CD4-positive, alpha-beta T cell treated with Interleukin-10 for 1 hour (primary cell): ENCODE data around the gene MLIP.
"Not testable (repeated sequence)": the region's sequence is repeated elsewhere in the genome, so short reads cannot be mapped to it uniquely, and the experiment has no call there.

Experiments
- DNase-seq: peaks from one replicate; pipeline ENCODE4 v3.0.0-alpha.2; 2020

MLIP gene

GRCh38 chr6:54238396-54238795, 127.2 kb downstream of the MLIP start:
- no peak for DNase-seq

GRCh38 chr6:54243699-54244098, 132.5 kb downstream of the MLIP start:
- DNase-seq = no peak

- DNase-seq = no peak
Measured at GRCh38 chr6:54244430-54244829, 133.2 kb downstream of the MLIP start.

DNA sequence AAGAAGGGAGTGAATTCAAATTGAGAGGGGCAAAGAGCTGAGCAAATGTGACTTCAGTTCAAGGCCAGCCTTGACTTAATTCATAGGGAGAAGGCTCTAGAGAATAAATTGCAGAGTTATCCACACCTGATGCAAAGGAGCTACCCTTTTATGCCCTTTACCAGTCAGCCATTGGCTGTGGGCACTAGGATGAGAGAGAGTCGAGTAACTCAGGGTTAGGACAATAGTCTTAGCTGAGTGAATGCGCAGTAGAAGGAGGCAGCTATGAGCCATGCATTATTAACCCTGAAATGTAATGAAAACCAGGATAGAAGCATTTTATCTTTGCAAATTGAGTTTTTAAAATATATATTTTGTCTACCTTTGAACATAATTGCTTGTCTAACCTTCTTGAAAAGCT, 134.0 kb downstream of the MLIP start:
- no peak for DNase-seq

DNA sequence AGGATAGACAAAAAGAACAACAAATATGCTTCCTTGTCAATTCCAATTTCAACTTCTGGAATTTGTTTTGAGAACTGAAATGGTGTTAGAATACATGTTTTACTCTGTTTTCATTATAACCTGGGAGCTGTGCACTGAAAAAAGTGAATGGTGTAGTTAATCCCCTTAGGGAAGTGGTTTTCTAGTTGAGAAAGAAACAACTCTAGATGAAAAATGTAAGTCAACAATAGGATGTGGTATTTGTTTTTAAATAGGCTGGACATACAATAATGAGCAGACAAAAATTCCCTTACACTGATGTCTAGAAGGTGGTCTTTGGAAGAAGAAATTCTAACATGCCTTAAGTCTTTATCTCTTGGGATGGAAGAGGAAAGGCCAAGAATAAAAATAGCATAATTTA, 137.1 kb downstream of the MLIP start:
- DNase-seq = no peak

DNA sequence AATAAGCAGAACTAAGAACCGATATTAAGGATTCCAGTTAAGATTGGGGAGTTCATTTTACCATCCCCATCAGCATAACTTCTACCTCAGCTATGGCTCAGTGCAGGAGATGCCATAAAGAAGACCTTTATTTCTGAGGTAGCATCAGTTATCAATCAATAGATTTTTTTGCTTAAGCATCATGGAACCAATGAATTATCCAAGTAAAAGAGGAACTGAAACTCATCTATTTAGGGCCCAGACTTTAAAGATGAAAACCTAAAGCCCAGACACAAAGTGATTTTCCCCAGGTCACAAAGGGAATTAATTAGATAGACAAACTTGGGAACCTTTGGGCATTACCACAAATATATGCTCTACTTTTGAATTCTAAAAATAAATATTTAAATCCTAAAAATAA, 137.8 kb downstream of the MLIP start:
- DNase-seq = no peak

DNA sequence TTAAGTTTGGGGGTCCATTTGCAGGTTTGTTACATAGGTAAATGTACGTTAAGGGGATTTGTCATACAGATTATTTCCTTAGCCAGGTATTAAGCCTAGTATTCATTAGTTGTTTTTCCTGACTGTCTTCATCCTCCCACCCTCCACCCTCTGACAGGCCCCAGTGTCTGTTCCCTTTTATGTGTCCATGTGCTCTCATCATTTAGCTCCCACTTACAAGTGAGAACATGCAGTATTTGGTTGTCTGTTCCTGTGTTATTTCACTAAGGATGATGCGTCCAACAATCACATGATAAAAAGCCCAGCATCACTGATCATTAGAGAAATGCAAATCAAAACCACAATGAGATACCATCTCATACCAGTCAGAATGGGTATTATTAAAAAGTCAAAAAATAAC, 138.6 kb downstream of the MLIP start:
- DNase-seq = not testable (repeated sequence)

- no peak for DNase-seq
Measured at GRCh38 chr6:54252496-54252895, 141.3 kb downstream of the MLIP start.

- DNase-seq = no peak
Measured at GRCh38 chr6:54252916-54253315, 141.7 kb downstream of the MLIP start.

GRCh38 chr6:54254886-54255285, 143.6 kb downstream of the MLIP start:
- DNase-seq = no peak

GRCh38 chr6:54255886-54256285, 144.6 kb downstream of the MLIP start:
- DNase-seq = no peak

- DNase-seq = no peak
Measured at GRCh38 chr6:54260025-54260424, 148.8 kb downstream of the MLIP start.

DNA sequence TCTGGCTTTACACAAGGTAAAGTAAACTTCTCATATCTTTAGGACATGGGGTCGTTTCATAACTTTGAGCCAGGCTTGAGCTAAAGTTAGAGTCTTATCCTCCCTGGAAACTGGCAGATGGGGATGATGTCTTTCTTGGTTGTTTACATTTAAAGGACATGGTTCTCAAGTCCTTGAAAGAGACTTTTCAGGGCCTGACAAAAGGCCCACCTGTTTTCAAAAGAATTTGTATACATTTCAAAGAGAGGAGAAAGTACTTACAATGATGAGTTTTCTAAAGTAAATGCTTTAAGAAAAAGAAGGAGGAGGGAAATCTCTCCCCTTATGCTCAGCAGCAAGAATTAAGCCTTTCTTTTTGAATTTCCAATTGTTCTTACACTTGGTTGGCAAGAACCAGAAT, 151.3 kb downstream of the MLIP start:
- no peak for DNase-seq

DNA sequence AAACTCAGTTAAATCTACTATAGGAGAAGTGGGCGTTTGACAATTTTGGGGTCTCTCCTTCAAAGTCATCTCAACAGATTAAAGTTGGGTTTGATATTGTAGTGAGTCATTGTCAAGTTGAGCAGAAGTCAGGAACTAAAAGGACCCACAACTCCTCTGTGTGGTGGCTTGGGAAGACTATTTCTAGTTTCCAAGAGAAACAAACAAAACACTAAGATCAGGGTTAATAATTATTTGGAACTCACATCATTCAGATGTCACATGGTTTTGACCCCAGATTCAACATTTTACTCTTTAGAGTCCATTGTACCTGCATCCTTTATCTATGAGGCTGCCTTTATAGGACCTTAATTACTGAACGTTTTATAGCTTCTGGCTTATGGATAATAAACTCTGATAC, 151.7 kb downstream of the MLIP start:
- no peak for DNase-seq

GRCh38 chr6:54264581-54265272, 153.5 kb downstream of the MLIP start:
- DNase-seq = no peak

DNA sequence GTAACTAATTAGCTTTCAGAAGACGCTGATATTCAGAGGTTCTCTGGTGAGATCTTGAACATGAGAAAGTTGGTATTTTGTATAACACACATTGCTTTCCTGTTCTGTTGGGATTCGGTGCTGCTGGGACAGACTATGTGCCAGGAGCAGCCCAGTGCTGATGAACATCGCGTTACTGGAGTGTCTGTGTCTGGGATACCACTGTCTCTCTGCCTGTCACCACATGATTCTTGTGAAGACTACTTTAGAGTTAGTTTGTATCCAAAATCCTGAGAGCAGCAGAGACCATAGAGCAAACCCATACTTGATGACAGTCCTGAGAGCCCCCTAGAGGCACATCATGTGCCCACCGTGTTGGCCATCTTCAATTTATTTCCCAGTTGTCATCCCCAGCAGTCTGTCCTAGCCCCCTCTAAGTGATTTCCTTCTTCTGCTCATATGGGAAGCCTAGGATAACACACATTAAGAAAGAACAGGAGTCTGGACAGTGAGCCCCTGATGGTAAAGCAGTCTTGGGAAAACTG, 155.2 kb downstream of the MLIP start:
- no peak for DNase-seq

- no peak for DNase-seq
Measured at GRCh38 chr6:54267798-54268197, 156.6 kb downstream of the MLIP start.

- no peak for DNase-seq
Measured at GRCh38 chr6:54273214-54273820, 162.1 kb downstream of the MLIP start.

GRCh38 chr6:54274383-54274782, 163.1 kb downstream of the MLIP start:
- no peak for DNase-seq

- no peak for DNase-seq
Measured at GRCh38 chr6:54282186-54282585, 170.9 kb downstream of the MLIP start.

- DNase-seq = no peak
Measured at GRCh38 chr6:54284161-54284860, 173.1 kb downstream of the MLIP start.

GRCh38 chr6:54285595-54285994, 174.4 kb downstream of the MLIP start:
- DNase-seq = no peak

- DNase-seq = no peak
Measured at GRCh38 chr6:54286141-54286540, 174.9 kb downstream of the MLIP start.

GRCh38 chr6:54288474-54288873, 177.2 kb downstream of the MLIP start:
- no peak for DNase-seq
